HG03139 (cell line): ENCODE measurements around the gene SDHD.
"Not testable (repeated sequence)": the region's sequence is repeated elsewhere in the genome, so short reads cannot be mapped to it uniquely, and the experiment has no call there.

ENCODE experiments used
- ATAC-seq: cut with Tn5 transposase; IDR thresholded peaks from one replicate; pipeline ENCODE4 v1.9.1; 2021; ENCODE audit not compliant: unreplicated experiment

SDHD gene

GRCh38 chr11:112086422-112087191, at the start of gene SDHD, which contains the start of gene TIMM8B:
Gene SDHD (plus strand): TSS chr11:112086873. CDS start chr11:112086908, 35 bp downstream.
Gene TIMM8B (minus strand): TSS chr11:112086756. CDS start chr11:112086723, 33 bp downstream.
- ATAC-seq: peak; percentile 89

- ATAC-seq: no peak
Observed at GRCh38 chr11:112037527-112037926, 49.1 kb upstream of the SDHD start.

GRCh38 chr11:112042161-112042960, 44.3 kb upstream of the SDHD start:
- ATAC-seq: no peak

GRCh38 chr11:112042961-112043304, 43.7 kb upstream of the SDHD start:
- no peak for ATAC-seq

GRCh38 chr11:112044961-112045360, 41.7 kb upstream of the SDHD start:
- ATAC-seq: no peak

GRCh38 chr11:112046647-112047046, 40.0 kb upstream of the SDHD start:
- ATAC-seq: not testable (repeated sequence)

- not testable (repeated sequence) for ATAC-seq
Observed at GRCh38 chr11:112048256-112048655, 38.4 kb upstream of the SDHD start.

GRCh38 chr11:112049777-112050176, 36.9 kb upstream of the SDHD start:
- no peak for ATAC-seq

GRCh38 chr11:112050721-112051120, 36.0 kb upstream of the SDHD start:
- peak; percentile 77 for ATAC-seq

- no peak for ATAC-seq
Observed at GRCh38 chr11:112051768-112052167, 34.9 kb upstream of the SDHD start.

- no peak for ATAC-seq
Observed at GRCh38 chr11:112057170-112057569, 29.5 kb upstream of the SDHD start.

GRCh38 chr11:112058103-112058502, 28.6 kb upstream of the SDHD start:
- no peak for ATAC-seq

GRCh38 chr11:112062923-112063322, 23.8 kb upstream of the SDHD start:
- ATAC-seq: no peak

- ATAC-seq: peak; percentile 73
Observed at GRCh38 chr11:112073941-112074811, 12.5 kb upstream of the SDHD start, which contains the start of the genes NKAPD1 and PIH1D2. Gene NKAPD1 (plus strand): TSS chr11:112074299. CDS start chr11:112075575, 1,276 bp downstream. Gene PIH1D2 (minus strand): TSS chr11:112074017. CDS start chr11:112073174, 843 bp downstream.

- no peak for ATAC-seq
Observed at GRCh38 chr11:112082729-112083128, 3.9 kb upstream of the SDHD start.

- peak; percentile 27 for ATAC-seq
Observed at GRCh38 chr11:112085822-112086421, 751 bp upstream of the SDHD start.

GRCh38 chr11:112087212-112087611, 539 bp downstream of the SDHD start:
- no peak for ATAC-seq

- ATAC-seq: not testable (repeated sequence)
Observed at GRCh38 chr11:112095302-112095701, 8.6 kb downstream of the SDHD start.

GRCh38 chr11:112096194-112096593, 9.5 kb downstream of the SDHD start:
- ATAC-seq: no peak

- ATAC-seq: no peak
Observed at GRCh38 chr11:112097734-112098528, 11.3 kb downstream of the SDHD start.
